Endothelial cell of hepatic sinusoid (primary cell): ENCODE results near the gene STX16.
"Not testable (repeated sequence)": the region's sequence is repeated elsewhere in the genome, so short reads cannot be mapped to it uniquely, and the experiment has no call there.

Experiments used
- in situ Hi-C: cut with HindIII; loops from 2 replicates; pipeline ENCODE4 v1.10.0; 2017; ENCODE audit warnings: low sequenced_read_pairs

Gene STX16

DNA sequence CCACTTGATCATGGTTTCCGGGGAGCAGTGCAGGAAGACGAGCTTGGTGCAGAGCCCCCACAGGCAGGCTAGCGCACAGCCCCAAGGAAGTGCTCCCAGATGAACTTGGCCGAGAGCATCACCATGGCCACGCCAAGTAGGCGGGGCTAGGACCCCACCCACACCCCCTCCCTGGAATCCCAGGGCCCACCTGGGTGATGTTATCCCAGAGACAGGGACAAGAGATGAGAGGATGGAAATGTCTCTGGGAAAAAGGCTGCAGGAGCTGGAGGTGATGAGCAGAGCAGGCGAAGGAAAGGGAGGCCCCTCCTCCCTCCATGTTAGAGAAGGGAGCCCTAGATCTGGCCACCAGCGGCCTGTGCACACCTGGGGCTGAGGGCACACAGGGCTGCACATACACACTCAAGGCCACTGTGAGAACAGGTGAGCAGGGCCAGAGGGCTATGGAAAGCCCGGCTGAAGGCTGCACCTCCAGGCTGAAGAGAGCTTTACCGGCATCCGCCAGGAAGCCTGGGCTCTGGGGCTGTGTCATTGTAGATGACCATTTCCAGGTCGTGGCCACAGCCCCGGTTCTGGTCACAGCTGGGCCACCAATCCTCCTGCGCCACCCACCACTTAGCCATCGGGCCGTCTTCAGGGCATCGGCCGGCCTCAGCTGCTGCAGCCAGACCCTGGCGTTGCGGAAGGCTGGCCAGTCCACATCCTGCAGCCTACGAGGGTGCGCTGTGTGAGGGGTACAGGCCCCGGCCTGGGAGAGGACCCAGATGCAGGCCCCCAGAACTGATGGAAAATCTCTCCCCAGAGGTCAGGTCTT, 66.4 kb downstream of the STX16 start:
- in situ Hi-C loops, result no loop called here

DNA sequence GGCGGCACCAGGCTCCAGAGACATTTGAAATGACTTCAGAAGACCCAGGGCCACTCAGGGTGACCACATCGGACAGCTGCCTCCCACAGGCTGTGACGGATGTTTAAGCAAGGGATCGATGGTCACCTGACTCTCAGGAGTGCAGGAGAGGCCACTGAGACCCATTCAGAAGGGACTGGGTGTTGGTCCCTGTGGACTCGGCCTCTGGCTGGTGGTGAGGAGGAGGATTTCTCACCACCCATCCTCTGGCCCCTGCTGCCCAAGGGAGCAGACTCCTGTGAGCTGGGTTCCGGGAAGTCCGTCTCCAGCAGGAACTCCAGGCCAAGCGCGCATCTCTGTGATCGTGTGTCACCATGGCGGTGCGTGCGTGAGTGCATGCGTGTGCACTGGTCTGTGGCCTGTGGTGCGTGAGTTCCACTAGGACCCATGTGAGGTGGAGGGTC, 67.1 kb downstream of the STX16 start:
- in situ Hi-C loops, result no loop called here

DNA sequence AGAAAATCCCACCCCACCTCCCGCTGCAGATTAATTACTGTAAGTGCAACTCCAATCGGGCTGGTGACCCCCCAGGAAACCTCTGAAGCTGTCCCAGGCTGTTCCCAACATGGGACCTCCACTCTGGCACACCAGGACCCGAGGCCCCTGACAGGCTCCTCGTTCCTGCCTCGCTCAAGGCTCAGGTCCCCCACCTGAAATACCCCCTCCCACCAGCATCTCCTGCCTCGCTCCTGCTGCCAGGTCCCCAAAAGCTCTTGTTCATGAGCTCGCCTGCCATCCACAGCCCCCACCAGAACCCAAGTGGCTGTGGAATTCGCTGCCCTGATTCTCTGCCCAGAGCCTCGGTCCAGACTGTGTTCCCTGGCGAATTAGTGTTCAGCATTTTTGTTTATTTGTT, 67.6 kb downstream of the STX16 start:
- in situ Hi-C loops, result no loop called here

DNA sequence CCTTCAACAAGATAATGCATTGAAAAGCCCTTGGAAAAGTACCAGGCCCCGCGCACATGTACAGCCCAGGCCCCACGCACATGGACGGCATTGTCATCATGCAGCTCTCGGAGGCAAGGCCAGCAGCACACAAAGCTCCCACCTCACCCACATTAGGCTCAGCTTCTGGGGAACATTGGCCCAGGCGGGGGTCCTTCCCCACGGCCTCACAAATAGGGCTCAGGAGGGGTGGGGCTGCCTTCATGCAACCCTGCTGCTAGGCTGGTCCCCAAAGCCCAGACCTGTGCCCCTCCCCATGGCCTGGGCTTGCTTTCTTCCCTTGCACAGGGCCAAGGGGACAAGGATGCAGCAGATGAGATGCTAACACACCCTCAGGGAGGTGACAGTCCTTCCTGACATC, 68.2 kb downstream of the STX16 start:
- in situ Hi-C loops, result no loop called here

DNA sequence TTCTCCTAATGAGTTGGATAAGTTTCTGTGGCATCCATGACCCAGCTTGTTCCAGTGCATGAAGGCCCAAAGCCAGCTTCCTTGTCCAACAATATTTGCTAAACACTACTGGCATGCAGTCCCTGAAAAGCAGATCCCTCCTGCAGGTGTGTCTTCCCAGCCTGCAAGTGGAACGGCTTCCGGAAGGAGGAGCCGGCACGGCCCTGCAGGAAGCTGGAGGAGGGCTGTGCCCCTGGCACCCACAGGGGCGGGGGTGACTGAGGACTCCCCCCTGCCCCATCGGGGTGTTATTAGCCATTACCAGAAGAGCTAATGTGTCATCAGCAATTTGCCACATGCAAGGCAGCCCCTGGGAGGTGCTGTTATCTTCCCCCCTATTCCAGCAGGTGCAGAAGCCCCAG, 68.9 kb downstream of the STX16 start:
- in situ Hi-C loops, result no loop called here

DNA sequence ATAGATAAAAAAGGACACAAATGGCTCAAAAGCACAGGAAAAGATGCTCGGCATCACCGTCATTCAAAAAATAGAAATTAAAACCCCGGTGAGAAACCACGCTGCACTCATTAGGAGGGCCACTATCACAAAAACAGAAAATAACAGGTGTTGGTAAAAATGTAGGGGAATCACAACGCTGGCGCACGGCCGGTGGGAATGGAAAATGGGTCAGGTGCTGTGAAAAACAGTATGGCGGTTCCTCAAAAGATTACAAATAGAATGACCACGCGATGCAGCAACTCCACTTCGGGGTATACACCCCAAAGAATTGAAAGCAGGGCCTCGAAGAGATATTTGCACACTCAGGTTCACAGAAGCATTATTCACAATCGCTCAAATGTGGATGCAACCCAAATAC, 69.8 kb downstream of the STX16 start:
- in situ Hi-C loops, result no loop called here

DNA sequence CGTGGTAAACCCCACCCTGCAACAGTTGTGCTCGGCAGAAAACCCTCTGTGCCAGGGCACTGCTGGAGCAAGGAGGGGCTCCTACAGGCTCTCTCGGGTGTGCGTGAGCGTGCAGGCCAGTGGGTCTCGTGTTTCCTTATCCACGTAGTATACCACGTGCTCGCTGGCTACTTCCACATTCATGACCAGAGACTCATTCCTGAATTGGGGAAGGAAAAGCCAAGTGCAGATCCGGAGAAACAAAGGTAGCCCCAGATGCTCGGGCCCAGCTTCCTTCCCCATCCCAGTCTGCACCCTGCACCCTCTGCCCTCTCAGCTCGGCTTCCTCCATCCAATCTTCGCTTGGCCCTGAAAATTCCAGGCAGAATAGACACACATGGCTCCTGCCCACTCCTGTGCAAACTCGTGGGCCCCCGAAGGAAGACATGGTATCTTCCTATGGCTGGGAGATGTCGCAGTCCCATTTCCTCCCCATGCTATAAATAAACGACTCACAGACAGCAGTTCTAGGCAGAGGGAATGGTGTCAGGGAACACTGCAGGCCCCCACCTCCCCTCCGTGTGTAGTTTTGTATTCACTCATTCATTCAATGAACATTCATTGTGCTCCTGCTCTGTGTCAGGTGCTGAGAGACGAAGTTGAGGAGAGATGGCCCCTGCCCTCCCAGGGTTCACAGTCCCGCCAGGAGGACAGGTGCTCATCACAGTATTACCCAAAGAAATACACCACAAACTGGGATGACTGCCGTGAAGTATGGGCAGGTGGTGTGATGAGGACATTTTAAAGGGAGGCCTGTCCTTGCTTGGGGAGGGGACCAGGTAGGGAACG, 71.1 kb downstream of the STX16 start:
- in situ Hi-C loops, result no loop called here

DNA sequence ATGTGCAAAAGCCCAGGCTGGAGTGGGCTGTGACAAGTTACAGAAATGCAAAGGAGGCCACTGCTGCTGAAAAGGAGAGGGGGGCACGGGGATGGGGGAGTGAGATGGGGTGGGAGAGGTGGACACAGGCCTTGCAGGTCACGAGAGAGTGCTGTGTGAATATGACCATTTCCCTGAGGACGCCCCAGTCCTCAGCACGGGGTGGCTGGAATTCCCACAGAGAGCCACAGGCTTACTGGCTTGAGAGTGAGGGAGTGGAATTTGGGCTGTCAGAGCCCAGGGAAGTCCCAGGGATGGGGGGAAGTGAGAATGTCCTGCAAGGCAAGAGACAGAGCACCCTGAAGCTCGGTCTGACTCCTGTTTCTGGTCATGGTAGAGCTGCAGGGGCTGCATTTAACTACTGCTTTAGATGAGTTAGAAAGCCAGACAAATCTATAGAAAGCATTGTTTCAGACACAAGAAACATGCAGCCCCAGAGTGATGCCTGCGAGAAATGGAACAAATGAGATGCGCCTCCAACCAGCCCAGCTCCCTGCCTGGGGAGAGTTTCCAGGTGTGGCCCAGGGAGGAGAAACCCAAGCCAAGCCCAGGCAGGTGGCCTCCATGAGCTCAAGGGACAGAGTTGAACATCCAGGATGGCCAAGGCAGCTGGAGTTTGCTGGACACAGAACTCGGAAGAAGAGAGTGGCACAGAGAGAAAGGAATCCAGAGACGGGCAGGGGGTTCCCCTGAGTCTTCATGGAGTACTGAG, 72.0 kb downstream of the STX16 start:
- in situ Hi-C loops, result no loop called here

DNA sequence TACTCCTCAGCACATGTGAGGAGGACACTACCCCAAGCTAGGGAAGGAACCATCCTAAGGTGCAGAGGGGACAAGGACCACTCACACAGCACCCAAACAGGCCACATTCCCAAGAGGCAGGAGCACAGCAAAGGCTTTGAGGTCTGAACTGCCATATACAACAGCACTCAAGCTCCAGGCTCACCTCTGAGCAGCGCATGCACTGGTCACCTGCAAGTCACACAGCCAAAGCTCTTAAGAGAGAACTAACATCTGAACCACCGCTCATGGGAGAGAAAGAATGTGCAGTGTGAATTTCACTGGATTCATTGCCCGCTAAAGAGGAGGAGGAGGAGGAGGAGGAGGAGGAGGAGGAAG, 72.5 kb downstream of the STX16 start:
- in situ Hi-C loops, result no loop called here

DNA sequence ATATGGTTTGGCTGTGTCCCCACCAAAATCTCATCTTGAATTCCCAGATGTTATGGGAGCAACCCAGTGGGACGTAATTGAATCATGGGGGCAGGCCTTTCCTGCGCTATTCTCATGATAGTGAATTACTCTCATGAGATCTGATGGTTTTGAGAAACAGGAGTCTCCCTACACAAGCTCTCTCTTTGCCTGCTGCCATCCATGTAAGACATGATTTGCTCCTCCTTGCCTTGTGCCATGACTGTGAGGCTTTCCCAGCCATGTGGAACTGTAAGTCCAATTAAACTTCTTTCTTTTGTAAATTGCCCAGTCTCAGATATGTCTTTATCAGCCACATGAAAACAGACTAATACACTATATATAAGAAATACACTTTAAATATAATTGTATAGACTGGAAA, 75.1 kb downstream of the STX16 start:
- in situ Hi-C loops, result not testable (repeated sequence)
